ENCODE results near the gene ARMC3.

The ARMC3 gene

GRCh38 chr10:23075672-23076071 is 147.8 kb downstream of the ARMC3 start:
- DNase-seq (ENCODE audit: low read depth in 2 of 2) = no peak

- no peak for DNase-seq (ENCODE audit: low read depth in 2 of 2)
These were observed 150.3 kb downstream of the ARMC3 start for GRCh38 chr10:23078114-23078513.

GRCh38 chr10:23079700-23080099 is 151.8 kb downstream of the ARMC3 start:
- DNase-seq (ENCODE audit: low read depth in 2 of 2) = no peak

- no peak for DNase-seq (ENCODE audit: low read depth in 2 of 2)
These were observed 152.4 kb downstream of the ARMC3 start for GRCh38 chr10:23080262-23080661.

GRCh38 chr10:23081221-23081750 is 153.4 kb downstream of the ARMC3 start:
- no peak for DNase-seq (ENCODE audit: low read depth in 2 of 2)

GRCh38 chr10:23081891-23082290 is 154.0 kb downstream of the ARMC3 start:
- DNase-seq (ENCODE audit: low read depth in 2 of 2) = no peak
